SW480 (cell line): ENCODE data around the gene HNRNPUL1.
"Not testable (repeated sequence)": the region's sequence is repeated elsewhere in the genome, so short reads cannot be mapped to it uniquely, and the experiment has no call there.

ENCODE experiments used
- DNase-seq: peaks from one replicate; pipeline ENCODE4 v3.0.0-alpha.2; 2016; ENCODE audit warnings: low spot score

Gene HNRNPUL1

DNA sequence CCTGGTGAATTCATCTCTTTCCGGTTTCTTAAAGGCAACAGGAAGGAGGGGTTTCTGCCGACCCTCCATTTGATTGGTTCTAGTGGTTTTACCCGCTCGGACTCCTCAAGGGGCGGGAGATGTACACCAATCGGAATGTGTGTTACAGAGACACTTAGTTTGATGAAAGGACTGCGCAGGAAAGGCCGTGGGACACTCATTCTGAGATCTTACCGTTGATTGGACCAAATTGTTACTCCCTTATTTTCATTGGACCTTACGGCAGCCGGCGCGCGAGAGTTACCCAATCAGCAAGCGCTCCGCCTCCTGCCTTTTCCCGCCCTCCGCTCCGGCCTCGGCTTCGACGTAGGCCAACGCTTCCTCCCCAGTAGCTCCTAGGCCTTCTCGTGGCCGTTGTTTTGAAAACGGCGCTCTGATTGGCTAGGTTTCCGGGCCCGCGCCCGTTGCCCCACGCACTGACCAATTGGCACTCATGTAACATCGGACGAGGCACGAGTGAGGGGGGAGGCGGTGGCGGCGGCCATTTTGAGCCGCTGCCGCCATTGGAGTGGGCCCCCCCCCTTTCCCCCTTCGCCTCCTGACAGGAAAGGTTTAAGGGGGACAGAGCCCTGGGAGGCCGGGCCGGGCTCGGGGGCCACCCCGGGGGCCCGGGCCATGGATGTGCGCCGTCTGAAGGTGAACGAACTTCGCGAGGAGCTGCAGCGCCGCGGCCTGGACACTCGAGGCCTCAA lies at the start of gene HNRNPUL1:
HNRNPUL1 (plus strand) TSS at position 523 of the 731 bp plus-strand sequence; CDS start at position 655, 132 bp downstream.
- peak; percentile 100 for DNase-seq

GRCh38 chr19:41217741-41218140 lies 46.4 kb upstream of the HNRNPUL1 start:
- no peak for DNase-seq

- DNase-seq = no peak
Observed at GRCh38 chr19:41218249-41218614, 45.9 kb upstream of the HNRNPUL1 start.

DNA sequence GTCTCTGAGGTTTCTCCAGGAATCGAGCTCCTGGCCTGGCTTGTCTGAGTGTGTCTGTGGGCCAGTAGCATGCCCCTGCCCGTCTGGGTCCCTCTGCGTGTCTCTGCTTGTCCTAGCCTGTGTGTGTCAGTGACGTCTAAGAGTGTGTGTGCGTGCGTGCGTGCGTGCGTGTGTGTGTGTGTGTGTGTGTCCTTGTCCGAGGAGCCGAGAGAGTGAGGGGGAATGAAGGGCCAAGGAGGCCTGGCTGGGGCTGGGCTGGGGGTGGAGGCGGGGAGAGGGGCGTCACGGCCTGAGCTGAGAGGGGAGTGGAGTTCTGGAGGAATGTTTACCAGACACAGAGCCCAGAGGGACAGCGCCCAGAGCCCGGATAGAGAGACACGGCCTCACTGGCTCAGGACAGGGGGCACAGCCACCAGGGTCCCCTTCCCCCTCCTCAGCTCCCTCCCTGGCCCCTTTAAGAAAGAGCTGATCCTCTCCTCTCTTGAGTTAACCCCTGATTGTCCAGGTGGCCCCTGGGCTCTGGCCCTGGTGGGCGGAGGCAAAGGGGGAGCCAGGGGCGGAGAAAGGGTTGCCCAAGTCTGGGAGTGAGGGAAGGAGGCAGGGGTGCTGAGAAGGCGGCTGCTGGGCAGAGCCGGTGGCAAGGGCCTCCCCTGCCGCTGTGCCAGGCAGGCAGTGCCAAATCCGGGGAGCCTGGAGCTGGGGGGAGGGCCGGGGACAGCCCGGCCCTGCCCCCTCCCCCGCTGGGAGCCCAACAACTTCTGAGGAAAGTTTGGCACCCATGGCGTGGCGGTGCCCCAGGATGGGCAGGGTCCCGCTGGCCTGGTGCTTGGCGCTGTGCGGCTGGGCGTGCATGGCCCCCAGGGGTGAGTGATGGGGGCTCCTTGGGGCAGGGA lies 45.3 kb upstream of the HNRNPUL1 start, which contains the start of gene AXL:
AXL (plus strand) TSS at position 609 of the 893 bp plus-strand sequence; CDS start at position 779, 170 bp downstream.
- DNase-seq = peak; percentile 66

DNA sequence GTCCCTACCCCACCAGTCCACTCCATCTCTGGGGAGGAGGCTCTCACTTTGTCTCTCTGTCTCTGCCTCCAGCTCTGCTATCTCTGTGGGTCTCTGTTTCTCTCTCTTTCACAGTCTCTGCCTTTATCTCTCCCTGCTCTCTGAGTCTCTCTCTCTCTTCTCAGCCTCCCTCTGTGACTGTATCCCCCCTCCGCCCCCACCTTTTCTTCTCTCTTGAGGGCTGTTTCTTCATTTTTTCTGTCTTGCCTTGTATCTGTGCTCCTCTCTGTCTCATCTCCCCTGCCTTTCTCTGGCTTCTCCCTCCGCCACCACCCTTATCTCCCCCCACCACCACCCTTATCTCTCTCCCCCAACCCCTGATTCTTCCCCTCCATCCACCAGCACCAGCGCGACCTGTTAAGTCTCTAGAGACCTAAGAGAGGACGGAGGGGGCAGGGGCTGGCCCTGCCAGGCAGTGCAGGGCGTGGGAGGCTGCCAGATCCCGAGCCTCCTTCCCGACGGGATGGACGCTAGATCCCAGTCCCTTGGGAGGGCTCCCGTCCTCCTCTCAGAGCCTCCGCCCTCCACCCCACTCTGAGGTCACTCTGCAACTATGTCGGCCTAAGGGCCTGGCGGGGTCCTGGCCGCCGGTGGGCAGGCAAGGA lies 44.1 kb upstream of the HNRNPUL1 start:
- DNase-seq = no peak

- no peak for DNase-seq
Observed at GRCh38 chr19:41220811-41221210, 43.4 kb upstream of the HNRNPUL1 start.

- DNase-seq = no peak
Observed at GRCh38 chr19:41221514-41222205, 42.5 kb upstream of the HNRNPUL1 start.

DNA sequence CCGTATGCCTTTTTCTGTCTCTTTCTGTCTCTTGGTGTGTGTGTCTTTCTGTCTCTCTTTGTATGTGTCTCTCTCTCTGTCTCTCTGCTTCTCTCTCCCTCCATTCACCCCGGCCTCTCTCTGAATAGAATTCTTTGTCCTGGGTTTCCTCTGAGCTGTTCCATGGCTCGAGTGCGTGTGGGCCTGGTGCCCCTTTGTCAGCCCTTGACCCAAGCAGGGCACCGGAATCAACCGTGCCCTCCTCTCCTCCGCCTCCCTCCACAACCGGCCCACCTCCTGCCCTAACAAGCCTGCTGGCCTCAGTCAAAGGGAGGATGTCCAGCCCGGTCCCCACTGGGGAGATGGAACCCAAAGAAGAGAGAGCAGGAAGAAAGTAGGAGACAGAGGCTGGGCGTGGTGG lies 41.9 kb upstream of the HNRNPUL1 start:
- DNase-seq = no peak

DNA sequence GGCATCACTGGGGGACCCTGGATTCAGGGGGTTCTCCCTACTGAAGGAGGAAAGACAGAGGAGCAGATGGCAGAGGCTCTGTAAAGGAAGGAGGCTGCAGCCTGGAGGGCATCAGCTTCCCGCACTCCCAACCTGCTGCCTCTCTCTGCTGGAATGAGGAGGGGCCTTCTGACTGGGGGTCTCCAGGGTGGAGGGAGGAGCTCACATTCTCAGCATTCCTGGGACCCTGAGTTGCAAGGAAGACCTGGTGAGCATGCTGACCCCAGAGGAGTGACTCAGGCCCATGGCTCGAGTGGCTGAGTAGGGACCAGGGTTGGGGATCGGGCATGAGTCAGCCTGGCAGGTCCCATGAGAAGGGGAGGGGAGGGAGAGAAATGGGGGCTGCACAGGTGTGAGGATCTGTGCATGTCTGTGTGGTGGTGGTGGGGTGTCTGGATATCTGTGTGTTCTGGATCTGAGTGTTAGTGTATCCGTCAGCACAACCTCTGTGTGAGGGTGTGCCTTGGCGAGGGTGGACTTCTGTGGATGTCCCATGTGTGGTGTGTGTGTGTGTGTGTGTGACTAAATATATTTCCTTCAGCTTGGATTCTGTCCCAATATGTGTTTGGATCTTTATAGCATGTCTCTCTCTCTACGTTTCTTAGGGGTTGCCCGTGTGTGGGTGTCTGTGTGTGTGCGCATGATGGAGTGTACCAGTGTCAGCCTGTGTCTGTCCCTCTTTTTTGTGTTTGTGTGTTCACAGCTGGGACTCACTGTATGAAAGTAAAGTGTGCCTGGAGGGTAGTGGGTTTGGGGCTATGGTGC lies 40.5 kb upstream of the HNRNPUL1 start:
- peak; percentile 88 for DNase-seq

GRCh38 chr19:41224632-41225031 lies 39.5 kb upstream of the HNRNPUL1 start:
- DNase-seq = no peak

GRCh38 chr19:41225238-41226052 lies 38.7 kb upstream of the HNRNPUL1 start:
- DNase-seq = peak; percentile 100

DNA sequence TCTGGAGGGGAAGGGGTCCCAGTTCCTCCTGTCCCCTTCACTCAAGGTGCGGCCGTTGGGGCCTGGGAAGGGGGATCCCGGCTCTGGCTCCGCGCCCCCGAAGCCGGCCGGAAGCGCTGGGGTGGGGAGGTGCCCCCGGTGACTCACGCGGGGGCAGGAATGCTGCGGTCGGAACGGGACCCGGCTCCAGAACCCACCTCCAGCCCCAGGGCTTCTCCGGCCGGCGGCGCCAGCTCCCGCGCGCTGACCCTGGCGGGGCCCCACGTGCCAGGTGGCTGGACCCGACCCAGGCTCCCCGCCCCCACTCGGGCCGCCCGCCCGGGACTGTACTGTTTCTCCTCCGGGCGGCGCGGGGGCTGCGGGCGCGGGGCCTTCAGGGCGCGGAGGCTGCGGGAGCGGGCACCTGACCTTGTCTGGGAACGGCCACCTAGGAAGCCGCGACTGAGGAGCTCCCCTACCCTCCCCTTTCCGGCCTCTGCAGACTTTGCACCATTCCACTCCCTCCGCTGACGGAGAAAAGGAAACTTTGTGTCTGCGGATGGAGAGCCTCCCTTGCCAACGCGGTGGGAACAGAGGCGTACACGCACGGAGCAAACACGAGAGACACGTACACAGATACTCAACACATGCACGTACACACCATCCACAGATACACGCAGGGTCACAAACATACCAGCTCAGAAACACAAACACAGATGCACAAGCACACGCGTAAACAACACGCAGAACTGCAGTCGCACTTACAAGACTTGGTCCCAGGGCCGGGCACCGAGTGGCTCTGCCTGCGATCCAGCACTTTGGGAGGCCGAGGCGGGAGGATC lies 37.9 kb upstream of the HNRNPUL1 start:
- peak; percentile 96 for DNase-seq

DNA sequence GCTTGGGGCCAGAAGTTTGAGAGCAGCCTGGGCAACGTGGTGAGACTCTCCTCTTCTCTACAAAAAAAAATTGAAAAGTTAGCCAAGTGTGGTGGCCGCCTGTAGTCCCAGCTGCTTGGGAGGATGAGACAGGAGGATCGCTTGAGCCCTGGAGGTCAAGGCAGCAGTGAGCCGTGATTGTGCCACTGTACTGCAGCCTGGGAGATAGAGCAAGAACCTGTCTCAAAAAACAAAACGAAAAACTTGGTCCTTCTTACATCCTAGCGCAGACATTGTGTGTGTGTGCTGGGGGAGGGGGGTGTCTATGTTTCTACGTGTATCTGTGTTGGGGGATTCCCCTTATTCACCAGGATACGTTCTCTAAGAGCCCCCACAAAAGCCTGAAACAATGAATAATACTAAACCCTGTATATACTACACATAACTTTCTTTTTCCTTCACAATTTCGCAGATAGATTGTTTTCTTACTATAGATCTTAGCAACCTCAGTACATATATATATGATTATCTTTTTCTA lies 37.2 kb upstream of the HNRNPUL1 start:
- no peak for DNase-seq

DNA sequence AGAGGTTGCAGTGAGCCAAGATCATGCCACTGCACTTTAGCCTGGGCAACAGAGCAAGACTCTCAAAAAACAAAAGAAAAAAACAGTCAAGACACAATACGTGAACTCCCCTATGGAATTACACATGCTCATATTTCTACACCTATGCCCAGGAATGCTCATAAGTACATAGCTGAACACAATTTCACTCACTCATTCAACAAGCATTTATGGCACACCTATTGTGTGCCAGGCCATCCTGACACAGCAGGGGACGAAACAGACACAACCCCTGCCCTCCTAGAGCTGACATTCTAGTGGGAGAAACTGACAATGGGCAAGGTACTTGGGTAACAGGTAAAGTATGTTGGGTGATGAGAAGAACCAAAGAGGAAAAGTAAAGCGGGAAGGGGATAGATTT lies 35.7 kb upstream of the HNRNPUL1 start:
- no peak for DNase-seq

GRCh38 chr19:41229338-41229737 lies 34.8 kb upstream of the HNRNPUL1 start:
- DNase-seq = not testable (repeated sequence)

DNA sequence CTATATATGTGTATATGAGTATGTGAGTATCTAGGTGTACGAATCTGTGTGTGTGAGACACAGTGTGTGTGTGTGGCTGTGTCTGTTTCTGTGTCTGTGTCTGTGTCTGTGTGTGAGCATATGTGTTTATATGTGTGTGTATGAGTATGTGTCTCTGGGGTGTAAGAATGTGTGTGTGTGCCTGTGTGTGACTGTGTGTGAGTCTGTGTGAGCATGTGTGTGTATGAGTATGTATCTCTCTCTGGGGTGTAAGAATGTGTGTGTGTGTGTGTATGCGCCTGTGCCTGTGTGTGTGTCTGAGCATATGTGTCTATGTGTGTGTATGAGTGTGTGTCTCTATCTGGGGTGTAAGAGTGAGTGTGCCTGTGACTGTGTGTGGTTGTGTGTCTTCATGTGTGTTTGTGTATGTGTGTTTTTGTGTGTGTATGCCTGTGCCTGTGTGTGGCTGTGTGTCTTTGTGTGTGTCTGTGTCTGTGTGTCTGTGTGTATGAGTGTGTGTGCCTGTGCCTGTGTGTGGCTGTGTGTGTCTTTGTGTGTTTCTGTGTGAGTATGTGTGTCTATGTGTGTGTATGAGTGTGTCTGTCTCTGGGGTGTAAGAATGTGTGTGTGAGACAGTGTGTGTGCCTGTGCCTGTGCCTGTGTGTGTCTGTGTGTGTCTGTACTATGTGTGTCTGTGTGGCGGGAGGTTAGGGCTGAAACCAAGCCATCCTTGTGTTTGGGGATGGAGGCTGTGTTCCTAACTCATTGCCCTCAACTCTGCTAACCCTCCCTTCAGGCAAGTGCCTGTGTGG lies 33.9 kb upstream of the HNRNPUL1 start:
- DNase-seq = no peak

- DNase-seq = no peak
Observed at GRCh38 chr19:41232686-41233085, 31.5 kb upstream of the HNRNPUL1 start.

- DNase-seq = no peak
Observed at GRCh38 chr19:41233748-41234240, 30.4 kb upstream of the HNRNPUL1 start.
